ENCODE data around the gene GLB1L2. TPM values are rescaled to one million over a fixed set of nuclear protein-coding genes. Genes with fewer than 3 reads are reported as not detected.

The GLB1L2 gene
- total and polyA plus RNA-seq, 12 donors = 0.11 to 0.72 (median 0.30) TPM

DNA sequence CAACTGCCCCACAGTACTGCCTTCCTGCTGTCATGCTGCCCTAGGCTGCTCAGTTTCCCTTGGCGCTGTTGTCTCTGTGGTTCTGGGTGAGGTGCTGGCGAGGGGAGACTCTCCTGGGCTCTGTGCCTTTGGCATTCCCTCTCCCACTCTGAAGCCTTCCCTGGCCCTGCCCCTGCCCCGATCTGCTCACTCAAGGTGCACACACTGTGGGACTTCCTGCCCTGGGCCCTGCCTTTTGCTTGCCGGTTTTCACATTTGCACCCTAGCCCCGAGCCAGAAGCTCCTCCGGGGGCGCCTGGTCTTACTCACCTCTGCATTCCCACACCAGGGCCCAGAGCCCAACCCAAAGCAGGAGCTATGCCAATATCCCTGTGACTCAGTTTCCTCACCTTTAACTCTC is 68.2 kb downstream of the GLB1L2 start:
- TF ChIP-seq, protein P1, sequence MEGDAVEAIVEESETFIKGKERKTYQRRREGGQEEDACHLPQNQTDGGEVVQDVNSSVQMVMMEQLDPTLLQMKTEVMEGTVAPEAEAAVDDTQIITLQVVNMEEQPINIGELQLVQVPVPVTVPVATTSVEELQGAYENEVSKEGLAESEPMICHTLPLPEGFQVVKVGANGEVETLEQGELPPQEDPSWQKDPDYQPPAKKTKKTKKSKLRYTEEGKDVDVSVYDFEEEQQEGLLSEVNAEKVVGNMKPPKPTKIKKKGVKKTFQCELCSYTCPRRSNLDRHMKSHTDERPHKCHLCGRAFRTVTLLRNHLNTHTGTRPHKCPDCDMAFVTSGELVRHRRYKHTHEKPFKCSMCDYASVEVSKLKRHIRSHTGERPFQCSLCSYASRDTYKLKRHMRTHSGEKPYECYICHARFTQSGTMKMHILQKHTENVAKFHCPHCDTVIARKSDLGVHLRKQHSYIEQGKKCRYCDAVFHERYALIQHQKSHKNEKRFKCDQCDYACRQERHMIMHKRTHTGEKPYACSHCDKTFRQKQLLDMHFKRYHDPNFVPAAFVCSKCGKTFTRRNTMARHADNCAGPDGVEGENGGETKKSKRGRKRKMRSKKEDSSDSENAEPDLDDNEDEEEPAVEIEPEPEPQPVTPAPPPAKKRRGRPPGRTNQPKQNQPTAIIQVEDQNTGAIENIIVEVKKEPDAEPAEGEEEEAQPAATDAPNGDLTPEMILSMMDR (IDR thresholded peaks at IDR 0.05) = no peak
- Histone ChIP-seq H3K4me3 (no peak overlapping the region), H3K36me3 (no peaks in the 10 kb centered on the region), H3K4me1 (no peaks in the 10 kb centered on the region), H3K9me3 (peaks cover 0 to 4% (median 0%) of the 10 kb centered on the region in 11 donors), H3K27ac (no peak overlapping the region), H3K27me3 (peaks cover 0 to 70% (median 37%) of the 10 kb centered on the region in 7 donors)
- DNase-seq (no peak), ATAC-seq (no peak)
- intact Hi-C loops (cut with DNase I) = no loop called here
- 78 to 80% methylated on average over 7 of the region's 7 CpGs for WGBS, 2 donors

DNA sequence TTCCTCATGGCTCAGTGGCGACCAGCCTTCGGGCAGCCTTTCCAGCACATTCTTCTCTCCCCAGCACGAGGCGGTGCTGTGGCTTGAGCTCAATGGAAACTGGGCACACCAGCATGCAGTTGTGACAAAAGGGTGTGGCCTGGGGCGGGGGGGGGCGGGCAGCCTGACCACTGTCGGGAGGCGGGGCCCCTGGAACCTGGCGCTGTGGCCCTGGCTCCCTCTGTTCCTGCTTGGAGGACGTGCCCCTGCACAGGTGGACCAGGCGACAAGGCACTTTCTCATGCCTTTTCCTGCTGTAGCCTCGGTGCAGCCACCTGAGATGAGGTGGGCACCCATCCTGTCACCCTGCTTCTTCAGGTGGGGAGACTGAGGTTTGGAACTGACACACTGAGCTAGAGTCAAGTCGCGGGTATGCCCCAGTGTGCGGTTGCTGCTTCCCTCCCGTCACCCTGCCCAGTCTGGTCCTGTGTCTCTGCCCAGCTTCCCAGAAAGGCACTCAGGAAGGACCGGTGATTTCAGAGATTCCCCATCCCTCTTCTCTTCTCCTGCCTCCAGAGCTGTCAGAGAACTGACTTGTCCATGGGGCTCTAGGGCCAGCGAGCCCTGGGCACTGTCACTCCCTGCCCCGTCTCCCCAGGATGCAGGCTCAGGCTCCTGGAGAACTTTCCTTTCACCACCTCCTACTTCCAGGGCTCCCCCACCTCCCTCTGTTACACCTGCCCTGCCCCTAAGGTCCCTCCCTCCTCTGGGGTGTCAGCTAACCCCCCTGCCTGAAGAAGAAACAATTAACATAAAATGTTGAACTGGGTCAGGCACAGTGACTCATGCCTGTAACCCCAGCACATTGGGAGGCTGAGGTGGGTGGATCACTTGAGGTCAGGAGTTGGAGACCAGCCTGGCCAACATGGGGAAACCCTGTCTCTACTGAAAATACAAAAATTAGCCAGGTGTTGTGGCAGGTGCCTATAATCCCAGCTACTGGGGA is 70.3 kb downstream of the GLB1L2 start:
- peaks cover 3 to 77% (median 47%) of the 10 kb centered on the region in 7 donors for H3K27me3 ChIP-seq
- no peak overlapping the region for H3K4me3 ChIP-seq
- ATAC-seq (no peak), DNase-seq (no peak)
- TF ChIP-seq, protein P1 (IDR thresholded peaks at IDR 0.05) = no peak
- no peaks in the 10 kb centered on the region for H3K4me1 ChIP-seq
- H3K9me3 ChIP-seq = peaks cover 0 to 4% (median 0%) of the 10 kb centered on the region in 11 donors
- intact Hi-C loops (cut with DNase I) = no loop called here
- 60 to 72% methylated on average over 19 of the region's 19 CpGs for WGBS, 2 donors
- no peaks in the 10 kb centered on the region for H3K36me3 ChIP-seq
- no peak overlapping the region for H3K27ac ChIP-seq

DNA sequence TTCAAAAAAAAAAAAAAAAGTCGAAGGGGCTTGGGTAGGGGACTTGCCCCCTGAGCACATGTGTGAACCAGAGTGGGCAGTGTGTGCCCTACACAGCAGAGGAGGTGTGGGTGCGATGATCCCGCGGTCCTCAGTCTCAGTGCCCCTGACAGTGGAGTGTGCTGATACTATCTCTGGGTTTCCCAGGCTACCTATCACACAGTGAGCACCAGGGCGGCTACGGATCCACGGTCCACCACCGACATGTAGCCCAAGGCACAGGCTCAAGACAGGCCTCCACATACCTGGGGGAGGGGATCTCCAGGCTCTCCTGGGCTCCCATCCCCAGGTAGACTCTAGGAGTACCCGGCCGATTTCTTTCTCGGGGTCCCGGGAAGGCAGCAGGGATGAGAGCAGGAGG is 71.1 kb downstream of the GLB1L2 start:
- intact Hi-C loops (cut with DNase I) = no loop called here

More for the DNA sequence above, 71.1 kb downstream of the GLB1L2 start:
- Histone ChIP-seq H3K27me3 (peaks cover 3 to 77% (median 47%) of the 10 kb centered on the region in 7 donors), H3K4me1 (no peaks in the 10 kb centered on the region), H3K36me3 (no peaks in the 10 kb centered on the region), H3K9me3 (peaks cover 0 to 4% (median 0%) of the 10 kb centered on the region in 11 donors), H3K27ac (no peak overlapping the region), H3K4me3 (no peak overlapping the region)
- WGBS, 2 donors = 81 to 84% methylated on average over 12 of the region's 12 CpGs
- TF ChIP-seq, protein P1 (IDR thresholded peaks at IDR 0.05) = no peak
- no peak for DNase-seq
- no peak for ATAC-seq

Data from heart right ventricle (tissue), 16 donors.